ENCODE data around the gene PNMA6A.
"Not testable (repeated sequence)": the region's sequence is repeated elsewhere in the genome, so short reads cannot be mapped to it uniquely, and the experiment has no call there.

PNMA6A gene

DNA sequence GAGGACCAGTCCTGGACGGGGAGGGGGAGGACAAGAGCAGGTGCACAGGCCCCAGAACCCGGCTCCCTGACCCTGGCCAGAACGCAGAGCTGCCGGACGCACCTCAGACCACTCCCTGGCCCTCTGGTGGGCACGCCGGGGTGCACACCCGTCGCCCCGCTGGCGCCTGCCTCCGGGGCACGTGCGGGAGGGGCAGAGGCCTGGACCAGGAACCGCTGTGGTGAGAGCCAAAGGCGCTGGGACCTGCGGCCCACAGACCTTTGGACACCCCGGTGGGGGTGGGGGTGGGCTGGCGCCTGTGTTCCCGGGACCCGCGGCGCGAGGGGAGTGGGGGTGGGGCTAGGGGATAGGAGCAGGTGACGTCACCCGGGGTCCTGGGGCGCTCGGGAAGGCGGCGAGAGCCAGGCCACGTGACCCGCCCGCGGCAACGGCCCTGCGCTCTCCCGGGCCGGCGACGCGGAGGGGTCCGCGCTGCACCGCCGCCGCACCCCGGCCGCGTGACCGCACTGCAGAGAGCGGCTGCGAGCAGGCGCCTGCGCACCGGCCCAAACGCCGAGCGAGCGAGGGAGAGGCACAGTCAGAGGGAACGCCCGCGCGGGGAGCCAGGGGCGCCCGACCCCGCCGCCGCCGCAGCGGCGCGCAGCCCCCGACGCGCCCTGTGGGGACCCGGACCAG is at the start of gene PNMA6A:
Gene PNMA6A (plus strand): TSS at position 546 of the 675 bp plus-strand sequence. CDS start 609 bp downstream, outside the sequence.
- H3K4me3 Mint-ChIP-seq, H3K27me3 Mint-ChIP-seq, H3K4me1 Mint-ChIP-seq, H3K36me3 Mint-ChIP-seq, H3K27ac Mint-ChIP-seq, H3K9me3 Mint-ChIP-seq: not testable (repeated sequence)
- ATAC-seq = peak; percentile 70

DNA sequence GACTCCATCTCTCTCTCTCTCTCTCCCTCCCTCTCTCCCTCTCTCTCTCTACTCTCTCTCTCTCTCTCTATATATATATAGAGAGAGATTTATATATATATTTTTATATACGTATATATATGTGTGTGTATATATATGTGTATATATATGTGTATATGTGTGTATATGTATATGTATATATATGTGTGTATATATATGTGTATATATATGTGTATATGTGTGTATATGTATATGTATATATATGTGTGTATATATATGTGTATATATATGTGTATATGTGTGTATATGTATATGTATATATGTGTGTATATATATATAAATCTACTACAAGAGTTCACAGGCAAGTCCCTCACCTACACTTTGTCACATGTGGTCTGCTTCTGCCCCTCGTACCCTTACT is 45.8 kb upstream of the PNMA6A start:
- H3K4me1 Mint-ChIP-seq, H3K27ac Mint-ChIP-seq, H3K27me3 Mint-ChIP-seq, H3K9me3 Mint-ChIP-seq, H3K4me3 Mint-ChIP-seq, H3K36me3 Mint-ChIP-seq, ATAC-seq: not testable (repeated sequence)

GRCh38 chrX:153028487-153028886 is 43.8 kb upstream of the PNMA6A start:
- not testable (repeated sequence) for H3K4me1 Mint-ChIP-seq, ATAC-seq, H3K36me3 Mint-ChIP-seq, H3K9me3 Mint-ChIP-seq, H3K27ac Mint-ChIP-seq, H3K4me3 Mint-ChIP-seq, H3K27me3 Mint-ChIP-seq

DNA sequence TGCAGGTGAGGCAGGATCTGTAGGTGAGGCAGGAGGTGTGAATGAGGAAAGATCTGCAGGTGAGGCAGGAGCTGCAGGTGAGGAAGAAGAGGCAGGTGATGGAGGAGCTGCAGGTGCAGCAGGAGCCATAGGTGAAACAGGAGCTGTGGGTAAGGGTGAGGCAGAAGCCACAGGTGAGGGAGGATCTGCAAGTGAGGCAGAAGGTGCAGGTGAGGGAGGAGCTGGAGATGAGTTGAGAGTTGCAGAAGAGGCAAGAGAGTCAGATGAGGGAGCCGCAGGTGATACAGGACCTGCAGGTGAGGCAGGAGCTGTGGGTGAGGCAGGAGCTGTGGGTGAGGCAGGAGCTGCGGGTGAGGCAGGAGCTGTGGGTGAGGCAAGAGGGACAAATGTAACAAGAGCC is 43.1 kb upstream of the PNMA6A start:
- Mint-ChIP-seq H3K36me3 (no peaks in the 10 kb centered on the region), H3K27me3 (no peaks in the 10 kb centered on the region), H3K4me1 (no peaks in the 10 kb centered on the region), H3K4me3 (no peak overlapping the region), H3K27ac (no peak overlapping the region), H3K9me3 (no peaks in the 10 kb centered on the region)
- ATAC-seq = no peak

DNA sequence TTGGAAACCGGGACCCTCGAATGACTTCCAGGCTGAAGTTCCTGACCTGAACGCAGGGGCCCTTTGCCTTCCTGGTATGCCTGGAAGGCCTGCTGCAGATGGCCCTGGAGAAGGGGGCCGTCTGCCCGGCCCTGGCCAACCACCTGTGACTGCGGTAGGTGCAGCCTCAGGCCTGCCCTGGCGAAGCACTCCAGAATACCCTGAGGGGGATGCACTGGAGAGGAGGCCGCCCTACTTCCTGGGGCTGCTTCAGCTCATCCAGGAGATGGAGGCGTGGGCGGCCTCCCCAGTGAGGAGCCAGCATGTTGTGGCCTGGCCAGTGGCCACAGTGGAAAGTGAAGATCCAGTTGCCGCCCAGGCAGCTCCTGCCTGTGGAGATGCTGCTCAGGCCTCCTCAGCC is 42.4 kb upstream of the PNMA6A start:
- H3K27me3 Mint-ChIP-seq = no peaks in the 10 kb centered on the region

DNA sequence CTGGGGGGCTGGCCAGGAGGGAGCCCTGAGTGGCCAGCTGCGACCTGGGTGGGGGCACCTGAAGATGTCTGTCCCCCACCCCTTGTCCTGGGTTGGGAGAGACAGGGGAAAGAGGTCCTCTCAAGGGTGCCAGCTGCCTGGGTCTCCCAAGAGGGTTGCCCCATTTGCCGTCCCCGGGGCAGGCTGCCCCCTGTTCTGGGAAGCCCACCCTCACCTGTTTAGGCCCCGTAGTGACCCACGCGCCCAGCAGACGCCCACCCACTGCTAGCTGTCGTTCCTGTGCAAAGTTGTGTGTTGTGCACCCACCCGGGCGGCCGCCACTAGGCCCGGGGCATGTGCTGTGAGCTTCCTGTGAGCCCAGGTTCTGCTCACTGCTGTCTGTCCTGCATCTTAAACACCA is 41.5 kb upstream of the PNMA6A start:
- Mint-ChIP-seq H3K9me3 (no peaks in the 10 kb centered on the region), H3K4me1 (no peaks in the 10 kb centered on the region), H3K4me3 (no peak overlapping the region), H3K27me3 (no peaks in the 10 kb centered on the region), H3K36me3 (no peaks in the 10 kb centered on the region), H3K27ac (no peak overlapping the region)
- no peak for ATAC-seq

More for the DNA sequence above, 42.4 kb upstream of the PNMA6A start:
- Mint-ChIP-seq H3K4me3 (no peak overlapping the region), H3K36me3 (no peaks in the 10 kb centered on the region), H3K9me3 (no peaks in the 10 kb centered on the region), H3K27ac (no peak overlapping the region), H3K4me1 (no peaks in the 10 kb centered on the region)
- ATAC-seq = no peak

DNA sequence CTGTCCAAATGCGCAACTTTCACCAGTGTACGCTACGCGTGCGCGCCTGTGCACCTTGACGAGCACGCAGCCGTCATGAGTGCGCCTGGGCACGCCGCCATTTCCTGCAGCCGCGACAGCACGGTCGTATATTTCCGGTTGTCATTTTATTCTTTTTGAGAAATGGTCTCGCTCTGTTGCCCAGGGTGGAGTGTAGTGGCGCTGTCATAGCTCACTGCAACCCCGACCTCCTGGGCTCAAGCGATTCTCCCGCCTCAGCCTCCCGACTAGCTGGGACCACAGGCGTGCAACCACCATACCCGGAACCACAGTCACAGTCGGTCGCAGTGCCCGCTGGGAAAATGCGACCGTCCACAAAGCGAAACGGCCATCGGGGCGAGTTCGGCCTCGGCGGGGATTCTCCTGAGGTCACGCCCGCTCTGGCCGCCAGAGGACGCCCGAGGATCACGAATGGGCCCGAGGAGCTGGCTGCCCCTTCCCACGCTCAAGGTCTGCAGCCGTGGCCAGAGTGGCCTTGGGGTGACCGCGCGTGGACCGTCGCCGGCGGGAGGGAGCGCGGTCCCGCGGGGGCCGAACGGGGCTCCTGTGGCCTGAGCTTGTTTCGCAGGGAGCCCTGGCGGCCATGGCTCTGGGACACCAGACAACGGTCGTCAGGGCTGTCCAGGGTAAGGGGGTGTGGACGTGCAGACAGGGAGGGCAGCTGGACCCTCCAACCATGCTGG is 39.7 kb upstream of the PNMA6A start:
- Mint-ChIP-seq H3K27me3 (no peaks in the 10 kb centered on the region), H3K4me1 (no peaks in the 10 kb centered on the region), H3K27ac (peak overlapping the region; percentile 90), H3K9me3 (no peaks in the 10 kb centered on the region), H3K4me3 (peak overlapping the region; percentile 84), H3K36me3 (no peaks in the 10 kb centered on the region)
- peak; percentile 80 for ATAC-seq

DNA sequence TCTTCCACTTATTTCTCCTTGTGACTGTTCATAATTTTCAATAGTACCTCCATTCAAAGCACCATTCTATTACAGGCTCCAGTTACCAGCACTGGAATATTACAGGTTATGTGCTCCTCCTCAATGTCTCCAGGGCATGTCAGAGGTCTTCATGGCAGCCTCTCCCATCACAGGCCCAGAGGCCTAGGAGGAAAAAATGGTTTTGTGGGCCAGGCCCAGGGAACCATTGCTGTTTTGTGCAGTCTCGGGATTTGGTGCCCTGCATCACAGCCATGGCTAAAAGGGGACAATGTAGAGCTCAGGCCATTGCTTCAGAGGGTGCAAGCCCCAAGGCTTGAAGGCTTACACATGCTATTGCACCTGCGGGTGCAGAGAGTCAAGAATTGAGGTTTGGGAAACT is 23.2 kb upstream of the PNMA6A start:
- peaks cover 19% of the 10 kb centered on the region for H3K36me3 Mint-ChIP-seq
- no peak overlapping the region for H3K27ac Mint-ChIP-seq
- H3K27me3 Mint-ChIP-seq = no peaks in the 10 kb centered on the region
- H3K4me3 Mint-ChIP-seq = no peak overlapping the region
- no peaks in the 10 kb centered on the region for H3K4me1 Mint-ChIP-seq
- ATAC-seq = no peak
- H3K9me3 Mint-ChIP-seq = peaks cover 12% of the 10 kb centered on the region

GRCh38 chrX:153052534-153052933 is 19.7 kb upstream of the PNMA6A start:
- Mint-ChIP-seq H3K4me3 (no peak overlapping the region), H3K36me3 (peaks cover 19% of the 10 kb centered on the region), H3K9me3 (peaks cover 12% of the 10 kb centered on the region), H3K27ac (no peak overlapping the region), H3K27me3 (peaks cover 9% of the 10 kb centered on the region), H3K4me1 (peaks cover 5% of the 10 kb centered on the region)
- ATAC-seq = no peak

- H3K27me3 Mint-ChIP-seq = peaks cover 9% of the 10 kb centered on the region
- ATAC-seq = peak; percentile 47
- H3K4me3 Mint-ChIP-seq = peak within 1 kb of the TSS; percentile 26
- no peaks in the 10 kb centered on the region for H3K9me3 Mint-ChIP-seq
- H3K27ac Mint-ChIP-seq = no peak within 1 kb of the TSS
- no peaks in the 10 kb centered on the region for H3K36me3 Mint-ChIP-seq
- H3K4me1 Mint-ChIP-seq = peaks cover 5% of the 10 kb centered on the region
Measured at GRCh38 chrX:153055871-153056749, 16.1 kb upstream of the PNMA6A start, which contains the start of gene PNMA3. Gene PNMA3 (plus strand): TSS chrX:153056470. CDS start chrX:153057056, 586 bp downstream.

DNA sequence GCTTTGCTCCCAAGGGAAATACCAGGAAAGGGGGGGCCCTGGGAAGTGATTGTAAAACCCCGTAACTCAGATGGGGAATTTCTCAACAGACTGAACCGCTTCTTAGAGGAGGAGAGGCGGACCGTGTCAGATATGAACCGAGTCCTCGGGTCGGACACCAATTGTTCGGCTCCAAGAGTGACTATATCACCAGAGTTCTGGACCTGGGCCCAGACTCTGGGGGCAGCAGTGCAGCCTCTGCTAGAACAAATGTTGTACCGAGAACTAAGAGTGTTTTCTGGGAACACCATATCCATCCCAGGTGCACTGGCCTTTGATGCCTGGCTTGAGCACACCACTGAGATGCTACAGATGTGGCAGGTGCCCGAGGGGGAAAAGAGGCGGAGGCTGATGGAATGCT is 15.0 kb upstream of the PNMA6A start:
- Mint-ChIP-seq H3K4me3 (no peak overlapping the region), H3K4me1 (peaks cover 5% of the 10 kb centered on the region), H3K27me3 (peaks cover 9% of the 10 kb centered on the region), H3K27ac (no peak overlapping the region), H3K9me3 (no peaks in the 10 kb centered on the region), H3K36me3 (no peaks in the 10 kb centered on the region)
- no peak for ATAC-seq

DNA sequence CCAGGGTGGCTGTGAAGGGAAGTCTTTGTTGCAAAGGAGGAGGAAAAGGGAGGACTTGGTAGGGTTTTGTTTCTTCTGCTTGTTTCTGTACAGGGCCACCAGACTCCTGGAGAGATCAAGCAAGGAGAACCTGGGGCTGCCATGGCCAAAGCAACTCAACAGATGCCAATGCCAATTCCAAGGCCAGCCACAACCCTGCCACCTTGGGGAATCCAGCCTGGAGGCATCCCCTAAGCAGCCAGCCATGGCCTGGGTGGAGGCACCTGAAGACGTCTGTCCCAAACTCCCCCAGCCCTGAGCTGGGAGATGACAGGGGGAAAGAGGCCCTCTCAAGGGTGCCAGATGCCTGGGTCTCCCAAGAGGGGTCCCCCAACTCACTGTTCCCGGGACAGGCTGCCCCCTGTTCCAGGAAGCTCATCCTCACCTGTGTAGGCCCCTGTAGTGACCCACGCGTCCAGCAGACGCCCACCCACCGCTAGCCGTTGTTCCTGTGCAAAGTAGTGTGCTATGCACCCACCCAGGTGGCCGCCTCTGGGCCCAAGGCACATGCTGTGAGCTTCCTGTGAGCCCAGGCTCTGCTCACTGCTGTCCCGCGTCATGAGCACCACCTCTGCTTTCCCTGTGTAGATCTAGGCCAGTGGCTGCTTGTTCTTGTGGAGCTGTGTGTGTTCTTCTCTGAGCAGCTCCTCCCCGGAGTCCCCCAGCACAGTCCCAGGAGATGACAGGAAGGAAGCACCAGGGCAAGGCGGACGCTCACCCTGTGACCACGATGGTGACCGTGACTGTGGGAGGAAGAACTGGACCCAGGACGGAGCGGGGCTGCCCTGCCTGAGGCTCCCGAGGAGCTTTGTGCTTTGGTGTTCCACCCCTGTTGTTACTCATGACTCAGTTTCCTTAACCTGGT is 12.8 kb upstream of the PNMA6A start:
- Mint-ChIP-seq H3K27ac (no peak overlapping the region), H3K27me3 (peaks cover 9% of the 10 kb centered on the region), H3K4me3 (no peak overlapping the region), H3K9me3 (no peaks in the 10 kb centered on the region), H3K4me1 (peaks cover 5% of the 10 kb centered on the region), H3K36me3 (no peaks in the 10 kb centered on the region)
- ATAC-seq = no peak

GRCh38 chrX:153060095-153060445 is 12.2 kb upstream of the PNMA6A start:
- Mint-ChIP-seq H3K27ac (no peak overlapping the region), H3K36me3 (no peaks in the 10 kb centered on the region), H3K4me3 (no peak overlapping the region), H3K9me3 (no peaks in the 10 kb centered on the region), H3K4me1 (peaks cover 5% of the 10 kb centered on the region), H3K27me3 (peaks cover 9% of the 10 kb centered on the region)
- no peak for ATAC-seq

DNA sequence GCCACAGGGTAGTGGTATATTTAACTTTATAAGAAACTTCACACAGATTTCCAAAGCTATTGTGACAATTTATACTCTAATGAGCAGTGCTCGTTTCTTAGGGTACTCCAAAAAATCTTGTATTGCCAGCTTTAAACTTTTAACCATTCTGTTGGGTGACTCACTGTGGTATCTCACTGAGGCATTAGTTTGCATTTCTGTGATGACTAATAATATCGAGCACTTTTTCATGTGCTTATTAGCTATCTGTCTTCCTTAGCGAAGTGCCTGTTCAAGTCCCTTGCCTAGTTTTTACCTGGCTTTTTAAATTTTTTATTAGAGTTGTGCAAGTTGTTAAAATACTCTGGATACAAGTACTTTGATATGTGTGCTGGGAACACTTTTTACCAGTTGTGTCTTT is 10.5 kb upstream of the PNMA6A start:
- Mint-ChIP-seq H3K27ac (no peak overlapping the region), H3K4me3 (no peak overlapping the region), H3K27me3 (peaks cover 7% of the 10 kb centered on the region), H3K36me3 (no peaks in the 10 kb centered on the region), H3K4me1 (peaks cover 5% of the 10 kb centered on the region), H3K9me3 (no peaks in the 10 kb centered on the region)
- ATAC-seq = no peak

- Mint-ChIP-seq H3K36me3 (no peaks in the 10 kb centered on the region), H3K27ac (no peak overlapping the region), H3K4me1 (no peaks in the 10 kb centered on the region), H3K4me3 (no peak overlapping the region), H3K27me3 (no peaks in the 10 kb centered on the region), H3K9me3 (no peaks in the 10 kb centered on the region)
- no peak for ATAC-seq
Measured at GRCh38 chrX:153063315-153063714, 8.9 kb upstream of the PNMA6A start.
